ENCODE results near the gene ZBTB7C.

The ZBTB7C gene

GRCh38 chr18:48333563-48333962 lies 75.6 kb downstream of the ZBTB7C start:
- no peaks in the 10 kb centered on the region for H3K4me1 ChIP-seq (ENCODE audit: insufficient read depth, low read length)
- H3K4me3 ChIP-seq (ENCODE audit: low read length), result no peak overlapping the region
- H3K27me3 ChIP-seq (ENCODE audit: insufficient read depth, low read length), result no peaks in the 10 kb centered on the region
- H2AFZ ChIP-seq (ENCODE audit: low read depth, low read length), result no peak overlapping the region
- no peaks in the 10 kb centered on the region for H3K9me3 ChIP-seq (ENCODE audit: low read length)
- H3K36me3 ChIP-seq (ENCODE audit: insufficient read depth, low read length), result no peaks in the 10 kb centered on the region

- no peaks in the 10 kb centered on the region for H3K9me3 ChIP-seq (ENCODE audit: low read length)
- H3K4me3 ChIP-seq (ENCODE audit: low read length), result no peak overlapping the region
- no peaks in the 10 kb centered on the region for H3K36me3 ChIP-seq (ENCODE audit: insufficient read depth, low read length)
- no peak overlapping the region for H2AFZ ChIP-seq (ENCODE audit: low read depth, low read length)
- no peaks in the 10 kb centered on the region for H3K27me3 ChIP-seq (ENCODE audit: insufficient read depth, low read length)
- H3K4me1 ChIP-seq (ENCODE audit: insufficient read depth, low read length), result no peaks in the 10 kb centered on the region
Measured at GRCh38 chr18:48330016-48330991, 78.9 kb downstream of the ZBTB7C start.

GRCh38 chr18:48328473-48329210 lies 80.5 kb downstream of the ZBTB7C start:
- H3K4me3 ChIP-seq (ENCODE audit: low read length), result no peak overlapping the region
- H3K27me3 ChIP-seq (ENCODE audit: insufficient read depth, low read length), result no peaks in the 10 kb centered on the region
- H3K9me3 ChIP-seq (ENCODE audit: low read length), result no peaks in the 10 kb centered on the region
- H3K4me1 ChIP-seq (ENCODE audit: insufficient read depth, low read length), result no peaks in the 10 kb centered on the region
- H3K36me3 ChIP-seq (ENCODE audit: insufficient read depth, low read length), result no peaks in the 10 kb centered on the region
- H2AFZ ChIP-seq (ENCODE audit: low read depth, low read length), result no peak overlapping the region

- H3K4me3 ChIP-seq (ENCODE audit: low read length), result no peak overlapping the region
- H3K36me3 ChIP-seq (ENCODE audit: insufficient read depth, low read length), result no peaks in the 10 kb centered on the region
- H3K9me3 ChIP-seq (ENCODE audit: low read length), result no peaks in the 10 kb centered on the region
- no peaks in the 10 kb centered on the region for H3K27me3 ChIP-seq (ENCODE audit: insufficient read depth, low read length)
- H3K4me1 ChIP-seq (ENCODE audit: insufficient read depth, low read length), result no peaks in the 10 kb centered on the region
- H2AFZ ChIP-seq (ENCODE audit: low read depth, low read length), result no peak overlapping the region
Measured at GRCh38 chr18:48326901-48327675, 82.1 kb downstream of the ZBTB7C start.

- Histone ChIP-seq H3K9me3 (ENCODE audit: low read length) (no peaks in the 10 kb centered on the region), H3K27me3 (ENCODE audit: insufficient read depth, low read length) (no peaks in the 10 kb centered on the region), H3K4me3 (ENCODE audit: low read length) (no peak overlapping the region), H3K4me1 (ENCODE audit: insufficient read depth, low read length) (no peaks in the 10 kb centered on the region), H3K36me3 (ENCODE audit: insufficient read depth, low read length) (no peaks in the 10 kb centered on the region), H2AFZ (ENCODE audit: low read depth, low read length) (no peak overlapping the region)
Measured at GRCh38 chr18:48325115-48325665, 84.0 kb downstream of the ZBTB7C start.

GRCh38 chr18:48324651-48325050 lies 84.5 kb downstream of the ZBTB7C start:
- H3K36me3 ChIP-seq (ENCODE audit: insufficient read depth, low read length), result no peaks in the 10 kb centered on the region
- H3K27me3 ChIP-seq (ENCODE audit: insufficient read depth, low read length), result no peaks in the 10 kb centered on the region
- H3K4me1 ChIP-seq (ENCODE audit: insufficient read depth, low read length), result no peaks in the 10 kb centered on the region
- H3K9me3 ChIP-seq (ENCODE audit: low read length), result no peaks in the 10 kb centered on the region
- H2AFZ ChIP-seq (ENCODE audit: low read depth, low read length), result no peak overlapping the region
- H3K4me3 ChIP-seq (ENCODE audit: low read length), result no peak overlapping the region

GRCh38 chr18:48323151-48323550 lies 86.0 kb downstream of the ZBTB7C start:
- Histone ChIP-seq H3K27me3 (ENCODE audit: insufficient read depth, low read length) (no peaks in the 10 kb centered on the region), H3K4me1 (ENCODE audit: insufficient read depth, low read length) (no peaks in the 10 kb centered on the region), H3K9me3 (ENCODE audit: low read length) (no peaks in the 10 kb centered on the region), H3K4me3 (ENCODE audit: low read length) (no peak overlapping the region), H2AFZ (ENCODE audit: low read depth, low read length) (no peak overlapping the region), H3K36me3 (ENCODE audit: insufficient read depth, low read length) (no peaks in the 10 kb centered on the region)

GRCh38 chr18:48321536-48321935 lies 87.6 kb downstream of the ZBTB7C start:
- H2AFZ ChIP-seq (ENCODE audit: low read depth, low read length), result no peak overlapping the region
- H3K4me1 ChIP-seq (ENCODE audit: insufficient read depth, low read length), result no peaks in the 10 kb centered on the region
- no peak overlapping the region for H3K4me3 ChIP-seq (ENCODE audit: low read length)
- no peaks in the 10 kb centered on the region for H3K27me3 ChIP-seq (ENCODE audit: insufficient read depth, low read length)
- no peaks in the 10 kb centered on the region for H3K9me3 ChIP-seq (ENCODE audit: low read length)
- no peaks in the 10 kb centered on the region for H3K36me3 ChIP-seq (ENCODE audit: insufficient read depth, low read length)

- no peaks in the 10 kb centered on the region for H3K4me1 ChIP-seq (ENCODE audit: insufficient read depth, low read length)
- H2AFZ ChIP-seq (ENCODE audit: low read depth, low read length), result no peak overlapping the region
- H3K36me3 ChIP-seq (ENCODE audit: insufficient read depth, low read length), result no peaks in the 10 kb centered on the region
Measured at GRCh38 chr18:48321121-48321520, 88.1 kb downstream of the ZBTB7C start.

GRCh38 chr18:48320639-48320945 lies 88.6 kb downstream of the ZBTB7C start:
- Histone ChIP-seq H3K27me3 (ENCODE audit: insufficient read depth, low read length) (no peaks in the 10 kb centered on the region), H3K4me1 (ENCODE audit: insufficient read depth, low read length) (no peaks in the 10 kb centered on the region), H3K36me3 (ENCODE audit: insufficient read depth, low read length) (no peaks in the 10 kb centered on the region), H3K9me3 (ENCODE audit: low read length) (no peaks in the 10 kb centered on the region), H2AFZ (ENCODE audit: low read depth, low read length) (no peak overlapping the region), H3K4me3 (ENCODE audit: low read length) (no peak overlapping the region)

More at GRCh38 chr18:48321121-48321520, 88.1 kb downstream of the ZBTB7C start:
- H3K27me3 ChIP-seq (ENCODE audit: insufficient read depth, low read length), result no peaks in the 10 kb centered on the region
- H3K4me3 ChIP-seq (ENCODE audit: low read length), result no peak overlapping the region
- H3K9me3 ChIP-seq (ENCODE audit: low read length), result no peaks in the 10 kb centered on the region

GRCh38 chr18:48319801-48320638 lies 89.2 kb downstream of the ZBTB7C start:
- H3K4me3 ChIP-seq (ENCODE audit: low read length), result no peak overlapping the region
- no peaks in the 10 kb centered on the region for H3K36me3 ChIP-seq (ENCODE audit: insufficient read depth, low read length)
- no peak overlapping the region for H2AFZ ChIP-seq (ENCODE audit: low read depth, low read length)
- H3K9me3 ChIP-seq (ENCODE audit: low read length), result no peaks in the 10 kb centered on the region
- H3K27me3 ChIP-seq (ENCODE audit: insufficient read depth, low read length), result no peaks in the 10 kb centered on the region
- no peaks in the 10 kb centered on the region for H3K4me1 ChIP-seq (ENCODE audit: insufficient read depth, low read length)

GRCh38 chr18:48318436-48318835 lies 90.7 kb downstream of the ZBTB7C start:
- Histone ChIP-seq H3K9me3 (ENCODE audit: low read length) (no peaks in the 10 kb centered on the region), H3K4me1 (ENCODE audit: insufficient read depth, low read length) (no peaks in the 10 kb centered on the region), H3K27me3 (ENCODE audit: insufficient read depth, low read length) (no peaks in the 10 kb centered on the region), H2AFZ (ENCODE audit: low read depth, low read length) (no peak overlapping the region), H3K4me3 (ENCODE audit: low read length) (no peak overlapping the region), H3K36me3 (ENCODE audit: insufficient read depth, low read length) (no peaks in the 10 kb centered on the region)
